HCT116 (cell line): ENCODE data around the gene TMEM115. TPM values are rescaled to one million over a fixed set of nuclear protein-coding genes. Genes with fewer than 3 reads are reported as not detected.
A peak's percentile ranks its signal among the peaks of the same experiment; 100 is the strongest.

Experiments
- ATAC-seq: fragments of 200-7000 bp; cut with Tn5 transposase; 2 replicates; pipeline ENCODE4 v1.9.1; 2020; ENCODE audit warnings: mild to moderate bottlenecking, moderate library complexity
- BruUV-seq: library from RNA; stranded (reverse); fragments of 400-500 nt; replicated peaks from 2 replicates; lab custom pipeline; 2021; lab: Mats Ljungman, UMichigan
- CTCF ChIA-PET: fragments of 300-600 bp; sonication (Branson Sonifier 250); formaldehyde crosslinking; loops from one replicate; lab custom pipeline; 2021; ENCODE audit warnings: antibody characterized with exemption; lab: Charles Lee
- POLR2A ChIA-PET: fragments of 300-600, 350-600 bp; sonication (Branson Sonifier 250); formaldehyde crosslinking; loops from one replicate; lab custom pipeline; 2021; ENCODE audit warnings: antibody characterized with exemption; lab: Charles Lee
- RAD21 ChIA-PET, 2 experiments: fragments of 300-600 bp; sonication (Branson Sonifier 250); formaldehyde crosslinking; loops; one replicate each; lab custom pipeline; 2023; ENCODE audit warnings: low total read pairs in 2 of 2; ENCODE audit not compliant: uncharacterized antibody in 2 of 2, unreplicated experiment in 2 of 2, low non-redundant PET in 1 of 2; lab: Charles Lee
- DNase-seq: peaks from one replicate; pipeline ENCODE4 v3.0.0-alpha.2; 2010; ENCODE audit warnings: low read depth, low spot score
- H2AFZ ChIP-seq: fragments of 200-600 bp; shearing (Covaris generic), sonication (generic); 2 replicates; pipeline ENCODE4 v1.6.1; 2017; ENCODE audit warnings: low read depth, mixed run types, mixed read lengths, antibody characterized with exemption, low read length; ENCODE audit not compliant: poor library complexity, severe bottlenecking
- H3K27ac ChIP-seq: 2 replicates; pipeline ENCODE4 v1.5.1; 2012; ENCODE audit warnings: low read depth, low read length
- H3K27me3 ChIP-seq: fragments of 200-600 bp; sonication (generic); 2 replicates; pipeline ENCODE4 v1.6.1; 2016; ENCODE audit warnings: mixed run types, low read length, mixed read lengths; ENCODE audit not compliant: insufficient read depth
- H3K36me3 ChIP-seq, 2 experiments: fragments of 200-500 bp in 1 of 2; fragments of 200-600 bp in 1 of 2; sonication (Bioruptor generic) in 1 of 2; sonication (generic) in 1 of 2; 2 replicates each; pipeline versions ENCODE4 v1.5.1 to v1.6.1; 2014 to 2016; ENCODE audit warnings: low read length in 2 of 2, inconsistent platforms in 1 of 2, mixed read lengths in 1 of 2, mixed run types in 1 of 2; ENCODE audit not compliant: insufficient read depth in 2 of 2, control insufficient read depth in 1 of 2
- H3K4me1 ChIP-seq, 2 experiments: fragments of 200-600 bp in 1 of 2; sonication (generic) in 1 of 2; 2 replicates each; pipeline versions ENCODE4 v1.5.1 to v1.6.1; 2012 to 2017; ENCODE audit warnings: low read length in 2 of 2, inconsistent platforms in 1 of 2, mild to moderate bottlenecking in 1 of 2, mixed read lengths in 1 of 2, mixed run types in 1 of 2, moderate library complexity in 1 of 2; ENCODE audit not compliant: insufficient read depth in 2 of 2, control insufficient read depth in 1 of 2
- H3K4me2 ChIP-seq: fragments of 200-600 bp; sonication (generic); 2 replicates; pipeline ENCODE4 v1.6.1; 2017; ENCODE audit warnings: mixed run types, low read length, mixed read lengths
- H3K4me3 ChIP-seq, 2 experiments: fragments of 200-600 bp in 1 of 2; sonication (generic) in 1 of 2; replicated peaks in 1 of 2; 2 replicates each; pipeline ENCODE4 v1.5.1; 2011 to 2016; ENCODE audit warnings: low read length in 2 of 2, control low read depth in 1 of 2, low read depth in 1 of 2, mild to moderate bottlenecking in 1 of 2, mixed read lengths in 1 of 2, mixed run types in 1 of 2
- H3K79me2 ChIP-seq: fragments of 200-600 bp; sonication (generic); 2 replicates; pipeline ENCODE4 v1.6.1; 2017; ENCODE audit warnings: mild to moderate bottlenecking, mixed run types, low read length, moderate library complexity, mixed read lengths; ENCODE audit not compliant: insufficient read depth
- H3K9ac ChIP-seq: fragments of 200-600 bp; sonication (generic); 2 replicates; pipeline ENCODE4 v1.6.1; 2016; ENCODE audit warnings: low read length, mixed read lengths
- H3K9me2 ChIP-seq: fragments of 200-600 bp; sonication (generic), shearing (Covaris generic); 2 replicates; pipeline ENCODE4 v1.6.1; 2017; ENCODE audit warnings: mixed run types, mild to moderate bottlenecking, moderate library complexity; ENCODE audit not compliant: insufficient read depth
- H3K9me3 ChIP-seq, 2 experiments: fragments of 200-500 bp in 1 of 2; fragments of 200-600 bp in 1 of 2; sonication (Bioruptor generic) in 1 of 2; sonication (generic) in 1 of 2; 2 replicates each; pipeline ENCODE4 v1.6.1; 2014 to 2017; ENCODE audit warnings: low read length in 2 of 2, mixed read lengths in 2 of 2, inconsistent platforms in 1 of 2, low read depth in 1 of 2, mild to moderate bottlenecking in 1 of 2, mixed run types in 1 of 2, moderate library complexity in 1 of 2; ENCODE audit not compliant: control insufficient read depth in 1 of 2, insufficient read depth in 1 of 2
- H4K20me1 ChIP-seq: fragments of 200-600 bp; sonication (generic), shearing (Covaris generic); 2 replicates; pipeline ENCODE4 v1.6.1; 2017; ENCODE audit warnings: mixed run types, mild to moderate bottlenecking, moderate library complexity; ENCODE audit not compliant: insufficient read depth
- CBX3 ChIP-seq: IDR thresholded peaks from 2 replicates; pipeline ENCODE4 v1.6.1; 2012; ENCODE audit warnings: low read depth
- CEBPB ChIP-seq: IDR thresholded peaks from 2 replicates; pipeline ENCODE4 v1.6.1; 2012; ENCODE audit warnings: low read depth
- CTCF ChIP-seq, 3 experiments: fragments of 200-600 bp in 1 of 3; sonication (generic) in 1 of 3; IDR thresholded peaks in 2 of 3; conservative IDR thresholded peaks in 1 of 3; 2 replicates each; pipeline ENCODE4 v1.5.1; 2012 to 2017; ENCODE audit warnings: low read depth in 2 of 3, low read length in 2 of 3, antibody characterized with exemption in 1 of 3, borderline replicate concordance in 1 of 3, control low read depth in 1 of 3, mild to moderate bottlenecking in 1 of 3, mixed read lengths in 1 of 3, mixed run types in 1 of 3, moderate library complexity in 1 of 3; ENCODE audit not compliant: insufficient read depth in 1 of 3
- ELF1 ChIP-seq: IDR thresholded peaks from 2 replicates; pipeline ENCODE4 v1.6.1; 2012; ENCODE audit warnings: low read depth, borderline replicate concordance
- EZH2 ChIP-seq: fragments of 200-600 bp; sonication (generic); IDR thresholded peaks from 2 replicates; pipeline ENCODE4 v1.6.1; 2017; ENCODE audit warnings: antibody characterized with exemption, mixed run types
- EZH2phosphoT487 ChIP-seq: fragments of 200-600 bp; IDR thresholded peaks from 2 replicates; pipeline ENCODE4 v1.6.1; 2018; ENCODE audit warnings: antibody characterized with exemption, borderline replicate concordance
- FOSL1 ChIP-seq: IDR thresholded peaks from 2 replicates; pipeline ENCODE4 v1.6.1; 2012; ENCODE audit warnings: low read depth
- POLR2A ChIP-seq: IDR thresholded peaks from 2 replicates; pipeline ENCODE4 v1.7.0; 2011; ENCODE audit warnings: borderline replicate concordance; ENCODE audit not compliant: insufficient read depth, insufficient read length; ENCODE audit errors: extremely low read depth
- POLR2AphosphoS5 ChIP-seq: IDR thresholded peaks from 2 replicates; pipeline ENCODE4 v1.6.1; 2011; ENCODE audit warnings: mild to moderate bottlenecking, low read depth, low read length, moderate library complexity
- RAD21 ChIP-seq: IDR thresholded peaks from 2 replicates; pipeline ENCODE4 v1.6.1; 2012; ENCODE audit warnings: low read depth, mild to moderate bottlenecking
- SP1 ChIP-seq: IDR thresholded peaks from 2 replicates; pipeline ENCODE4 v1.6.1; 2012; ENCODE audit warnings: low read depth
- TCF7L2 ChIP-seq: IDR thresholded peaks from 2 replicates; pipeline ENCODE4 v1.7.0; 2011; ENCODE audit warnings: borderline replicate concordance, inconsistent platforms; ENCODE audit not compliant: insufficient read depth, insufficient read length; ENCODE audit errors: extremely low read depth
- YY1 ChIP-seq: IDR thresholded peaks from 2 replicates; pipeline ENCODE4 v1.6.1; 2011; ENCODE audit warnings: low read length, low read depth, moderate library complexity, mild to moderate bottlenecking; ENCODE audit not compliant: insufficient replicate concordance; ENCODE audit errors: extremely low read depth
- ZNF274 ChIP-seq: fragments of 200-500 bp; sonication (Bioruptor generic); IDR thresholded peaks from 2 replicates; pipeline ENCODE4 v1.6.1; 2014; ENCODE audit warnings: mild to moderate bottlenecking, low read depth, low read length, inconsistent platforms
- intact Hi-C: fragments of 100-400 bp; cut with micrococcal nuclease; formaldehyde crosslinking; loops from 2 replicates; pipeline ENCODE4 v1.10.0; 2022
- total RNA-seq: library from RNA; stranded (reverse); gene quantifications from one replicate; pipeline ENCODE4 v1.2.1, GENCODE V29; 2021; ENCODE audit not compliant: unreplicated experiment
- TF ChIP-seq, protein P1 (sequence below): IDR thresholded peaks from 2 replicates; pipeline ENCODE4 v1.6.1; 2012

Gene TMEM115
- total RNA-seq, 1 experiment from 2014 or later = 24.6 TPM

DNA sequence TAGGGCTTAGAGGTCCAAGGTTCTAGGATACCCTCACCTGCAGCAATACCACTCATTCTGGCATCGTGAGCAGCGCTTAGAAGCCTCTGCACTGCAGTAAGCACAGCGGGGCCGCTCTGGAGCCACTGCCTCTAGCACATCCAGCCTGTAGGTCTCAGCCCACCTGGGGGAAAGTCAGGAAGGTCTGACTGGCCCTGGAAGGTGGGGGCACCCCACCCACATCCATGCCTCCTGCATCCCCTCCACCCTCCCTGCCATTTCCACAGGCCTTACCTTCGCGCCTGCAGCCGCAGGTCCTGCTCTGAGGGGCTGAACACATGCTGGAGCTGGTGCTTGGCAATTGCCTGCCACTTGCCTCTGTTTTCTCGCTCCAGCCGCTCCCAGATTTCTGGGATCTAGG lies 17.8 kb downstream of the TMEM115 start:
- Histone ChIP-seq H3K4me1 (peaks cover 28 to 56% of the 10 kb centered on the region in 2 experiments), H3K4me2 (peak overlapping the region; percentile 95), H3K79me2 (peaks cover 28% of the 10 kb centered on the region), H3K27ac (no peak overlapping the region), H2AFZ (no peak overlapping the region)
- DNase-seq = no peak
- ATAC-seq = no peak
- ChIA-PET POLR2A (interaction anchor here (0.8 to 1.3 kb wide), 2 partner anchors 9 to 40 kb away, joined by 3 to 11 read pairs; partner anchors contain the start of genes CYB561D2 and NPRL2), CTCF (no interaction called here)
- no TSS peak for BruUV-seq
- TF ChIP-seq ELF1 (no peak), POLR2AphosphoS5 (no peak), POLR2A (no peak), YY1 (no peak), EZH2 (no peak), CEBPB (no peak)
- TF ChIP-seq, all 23 proteins: peak for 0
- Histone ChIP-seq H3K9me3 (no peaks in the 10 kb centered on the region), H3K9me2 (no peaks in the 10 kb centered on the region), H3K36me3 (peaks cover 0 to 3% of the 10 kb centered on the region in 2 experiments; a peak in 1 of 4 replicates), H3K27me3 (no peaks in the 10 kb centered on the region), H3K9ac (peak overlapping the region; percentile 98), H3K4me3 (peak overlapping the region; percentile 62 to 89), H4K20me1 (no peaks in the 10 kb centered on the region)
- intact Hi-C loops = no loop called here
- RAD21 ChIA-PET = no interaction called here

- ATAC-seq = peak; percentile 55
- Histone ChIP-seq H3K27me3 (no peaks in the 10 kb centered on the region), H3K36me3 (peaks cover 0 to 3% of the 10 kb centered on the region in 2 experiments; a peak in 1 of 4 replicates), H4K20me1 (no peaks in the 10 kb centered on the region), H3K79me2 (peaks cover 36% of the 10 kb centered on the region), H3K27ac (peak within 1 kb of the TSS; percentile 82), H2AFZ (no peak within 1 kb of the TSS), H3K9ac (peak within 1 kb of the TSS; percentile 98), H3K9me3 (no peaks in the 10 kb centered on the region), H3K4me3 (peak within 1 kb of the TSS; percentile 62 to 89), H3K4me2 (peak within 1 kb of the TSS; percentile 95), H3K4me1 (peaks cover 28 to 59% of the 10 kb centered on the region in 2 experiments), H3K9me2 (no peaks in the 10 kb centered on the region)
- ChIA-PET POLR2A (interaction anchor here (0.8 to 1.3 kb wide), 4 partner anchors 10 to 41 kb away, joined by 3 to 11 read pairs (median 4); partner anchors contain the start of genes CYB561D2, HYAL3, NAA80 and NPRL2), CTCF (interaction anchor here (0.8 to 1.1 kb wide), 3 partner anchors 10 to 19 kb away, joined by 4 to 6 read pairs (median 5); partner anchors contain the start of gene NPRL2), RAD21 (interaction anchor here in 1 of 2 experiments (0.5 kb wide), 1 partner anchor 114 kb away, joined by 4 read pairs; no protein-coding TSS in a partner anchor)
- DNase-seq = no peak
- no TSS peak for BruUV-seq
- intact Hi-C loops = no loop called here
- TF ChIP-seq, protein P1, sequence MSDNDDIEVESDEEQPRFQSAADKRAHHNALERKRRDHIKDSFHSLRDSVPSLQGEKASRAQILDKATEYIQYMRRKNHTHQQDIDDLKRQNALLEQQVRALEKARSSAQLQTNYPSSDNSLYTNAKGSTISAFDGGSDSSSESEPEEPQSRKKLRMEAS = no peak
- TF ChIP-seq YY1 (peak; percentile 20), EZH2phosphoT487 (no peak), FOSL1 (no peak), POLR2AphosphoS5 (peak; percentile 85), TCF7L2 (peak; percentile 6), CBX3 (no peak), RAD21 (no peak), POLR2A (peak; percentile 81), CTCF (IDR thresholded peaks at IDR 0.05 in 2 of 3, conservative IDR thresholded peaks at IDR 0.05 in 1 of 3; ENCODE audit: borderline replicate concordance in 1 of 3, insufficient read depth in 1 of 3, low read depth in 2 of 3, low read length in 2 of 3) (no peak), ELF1 (no peak), SP1 (no peak), ZNF274 (no peak)
These were observed 18.6 kb downstream of the TMEM115 start, which contains the start of gene RASSF1 for GRCh38 chr3:50340448-50341329. TSS of gene RASSF1 (minus strand) at chr3:50340836. CDS start at chr3:50340805, 31 bp downstream.
